ENCODE data around the gene FARS2. TPM values are rescaled to one million over a fixed set of nuclear protein-coding genes. Genes with fewer than 3 reads are reported as not detected.
A peak's percentile ranks its signal among the peaks of the same experiment; 100 is the strongest.

The FARS2 gene
- total and polyA plus RNA-seq, 9 of the 15 experiments (the other 6 are each of a cell fraction or from before 2014, with no cell fraction given), result 16.5 to 62.2 (median 27.0) TPM

- TF ChIP-seq ZFX (CRISPR knock-in tag; IDR thresholded peaks at IDR 0.05), result no peak
- no peak for TF ChIP-seq ZBTB43 (CRISPR knock-in tag; IDR thresholded peaks at IDR 0.05)
- no peak for TF ChIP-seq REST (IDR thresholded peaks at IDR 0.05; ENCODE audit: borderline replicate concordance)
- TF ChIP-seq REST (CRISPR knock-in tag; IDR thresholded peaks at IDR 0.05; ENCODE audit: low read depth), result no peak
- no peak for TF ChIP-seq HDGF (IDR thresholded peaks at IDR 0.05)
- TF ChIP-seq MTA3 (IDR thresholded peaks at IDR 0.05; ENCODE audit: borderline replicate concordance), result no peak
- TF ChIP-seq BACH1 (tag; IDR thresholded peaks at IDR 0.05), result peak; percentile 37; the same call in 1 of the 2 replicates
- no peak for TF ChIP-seq PPARD (CRISPR knock-in tag; IDR thresholded peaks at IDR 0.05)
- no peak for TF ChIP-seq FOXP4 (CRISPR knock-in tag; IDR thresholded peaks at IDR 0.05; ENCODE audit: borderline replicate concordance)
- TF ChIP-seq ZNF518B (CRISPR knock-in tag; IDR thresholded peaks at IDR 0.05), result no peak
- no peak for TF ChIP-seq CHAMP1 (IDR thresholded peaks at IDR 0.05)
These were observed 251.1 kb downstream of the FARS2 start (continued) for GRCh38 chr6:5512422-5512821.
